GM12878 (cell line): ENCODE measurements around the gene SPTAN1. TPM values are rescaled to one million over a fixed set of nuclear protein-coding genes. Genes with fewer than 3 reads are reported as not detected.

Experiments
- ATAC-seq: fragments of 200-7000 bp; cut with Tn5 transposase; 3 replicates; pipeline ENCODE4 v1.9.1; 2020; ENCODE audit warnings: mild to moderate bottlenecking, moderate library complexity
- BruUV-seq: library from RNA; stranded (reverse); fragments of 400-500 nt; replicated peaks from 2 replicates; lab custom pipeline; 2021; lab: Mats Ljungman, UMichigan
- CTCF ChIA-PET: fragments of 300-600 bp; sonication (Branson Sonifier 250); formaldehyde crosslinking; extraction: SDS; loops from one replicate; lab custom pipeline; 2021; ENCODE audit warnings: inconsistent platforms; lab: Yijun Ruan, JAX
- POLR2A ChIA-PET: fragments of 350-600 bp; formaldehyde crosslinking; extraction: SDS; loops from one replicate; lab custom pipeline; 2021; ENCODE audit warnings: inconsistent platforms; lab: Charles Lee
- RAD21 ChIA-PET: fragments of 300-600 bp; sonication (Branson Sonifier 250); formaldehyde crosslinking; loops from one replicate; lab custom pipeline; 2023; ENCODE audit warnings: antibody characterized with exemption; ENCODE audit not compliant: unreplicated experiment; lab: Charles Lee
- SMC1A ChIA-PET: fragments of 300-600 bp; sonication (Branson Sonifier 250); formaldehyde crosslinking; loops from one replicate; lab custom pipeline; 2023; ENCODE audit not compliant: unreplicated experiment, uncharacterized antibody; lab: Charles Lee
- DNase-seq: peaks from one replicate; pipeline ENCODE4 v3.0.0-alpha.2; 2011; ENCODE audit warnings: low read depth, low spot score
- FAIRE-seq: peaks from 3 replicates; lab custom pipeline; 2011; peaks lifted over from hg19 to GRCh38; lab: Jason Lieb, UNC
- H2AFZ ChIP-seq: 2 replicates; pipeline ENCODE4 v1.6.0; 2011; ENCODE audit warnings: low read depth, low read length, control low read depth; ENCODE audit not compliant: control insufficient read depth
- H3K27ac ChIP-seq: 2 replicates; pipeline ENCODE4 v1.5.1; 2011; ENCODE audit warnings: control low read depth; ENCODE audit not compliant: control insufficient read depth, insufficient read depth
- H3K27me3 ChIP-seq, 2 experiments: replicated peaks in 1 of 2; 2 replicates each; pipeline versions ENCODE4 v1.6.0 to v1.6.1; 2011; ENCODE audit warnings: low read length in 1 of 2; ENCODE audit not compliant: control insufficient read depth in 2 of 2, insufficient read depth in 2 of 2
- H3K36me3 ChIP-seq, 2 experiments: 2 replicates each; pipeline ENCODE4 v1.5.1; 2011; ENCODE audit warnings: low read length in 1 of 2; ENCODE audit not compliant: control insufficient read depth in 2 of 2, insufficient read depth in 2 of 2
- H3K4me1 ChIP-seq: 2 replicates; pipeline ENCODE4 v1.6.1; 2011; ENCODE audit warnings: mild to moderate bottlenecking, low read length, moderate library complexity, mixed read lengths; ENCODE audit not compliant: control insufficient read depth, insufficient read depth
- H3K4me2 ChIP-seq: 2 replicates; pipeline ENCODE4 v1.6.0; 2011; ENCODE audit warnings: control low read depth; ENCODE audit not compliant: control insufficient read depth, insufficient read depth
- H3K4me3 ChIP-seq: fragments of 200-600 bp; sonication (generic); 2 replicates; pipeline ENCODE4 v1.5.1; 2016
- H3K79me2 ChIP-seq: 2 replicates; pipeline ENCODE4 v1.6.0; 2011; ENCODE audit warnings: low read length; ENCODE audit not compliant: control insufficient read depth, insufficient read depth
- H3K9ac ChIP-seq: 2 replicates; pipeline ENCODE4 v1.8.0; 2011; ENCODE audit warnings: low read length, control low read depth, mixed read lengths; ENCODE audit not compliant: control insufficient read depth, insufficient read depth
- H3K9me3 ChIP-seq: replicated peaks from 3 replicates; pipeline ENCODE4 v1.5.1; 2011; ENCODE audit warnings: mild to moderate bottlenecking, low read length; ENCODE audit not compliant: control insufficient read depth, insufficient read depth
- H4K20me1 ChIP-seq: 2 replicates; pipeline ENCODE4 v1.6.0; 2011; ENCODE audit not compliant: control insufficient read depth, insufficient read depth
- BCL11A ChIP-seq: IDR thresholded peaks from 2 replicates; pipeline ENCODE4 v1.6.1; 2011; ENCODE audit warnings: low read depth, low read length
- BMI1 ChIP-seq: fragments of 450-650 bp; IDR thresholded peaks from 2 replicates; pipeline ENCODE4 v1.6.1; 2016; ENCODE audit warnings: mild to moderate bottlenecking, moderate library complexity, borderline replicate concordance
- GABPA ChIP-seq: IDR thresholded peaks from 2 replicates; pipeline ENCODE4 v1.6.1; 2014; ENCODE audit warnings: antibody characterized with exemption, low read depth, mild to moderate bottlenecking, inconsistent platforms
- HDGF ChIP-seq: fragments of 450-650 bp; IDR thresholded peaks from 2 replicates; pipeline ENCODE4 v1.6.1; 2016; ENCODE audit warnings: antibody characterized with exemption
- MEF2B ChIP-seq: fragments of 450-650 bp; IDR thresholded peaks from 2 replicates; pipeline ENCODE4 v1.6.1; 2018; ENCODE audit warnings: mild to moderate bottlenecking, moderate library complexity; ENCODE audit not compliant: partially characterized antibody, poor library complexity, severe bottlenecking
- MTA2 ChIP-seq: fragments of 450-650 bp; IDR thresholded peaks from 2 replicates; pipeline ENCODE4 v1.6.1; 2016; ENCODE audit warnings: low read depth, mild to moderate bottlenecking, moderate library complexity
- PAX5 ChIP-seq: IDR thresholded peaks from 2 replicates; pipeline ENCODE4 v1.6.1; 2011; ENCODE audit warnings: low read depth, low read length, borderline replicate concordance
- PAX8 ChIP-seq: fragments of 450-650 bp; IDR thresholded peaks from 2 replicates; pipeline ENCODE4 v1.6.1; 2017; ENCODE audit warnings: mild to moderate bottlenecking, moderate library complexity
- POLR2A ChIP-seq: IDR thresholded peaks from 2 replicates; pipeline ENCODE4 v1.6.1; 2011; ENCODE audit warnings: low read depth, mild to moderate bottlenecking, low read length
- POU2F2 ChIP-seq: IDR thresholded peaks from 3 replicates; pipeline ENCODE4 v1.6.1; 2011; ENCODE audit warnings: low read depth, mild to moderate bottlenecking, low read length, borderline replicate concordance
- ZNF274 ChIP-seq: IDR thresholded peaks from one replicate; pipeline ENCODE4 v1.8.0; 2011; ENCODE audit not compliant: insufficient read length, insufficient read depth
- WGBS: methylation state at CpG from one replicate; pipeline ENCODE4 v1.1.6; 2016; ENCODE audit warnings: low lambda C conversion rate; ENCODE audit not compliant: insufficient replicate concordance, insufficient coverage; ENCODE audit errors: missing lambda C conversion rate; 5-methylcytosine and 5-hydroxymethylcytosine counted together
- in situ Hi-C: fragments of 300-500 bp; cut with MboI; formaldehyde crosslinking; loops from 9 replicates; pipeline ENCODE4 v1.14.3; 2018; ENCODE audit warnings: mixed read lengths
- intact Hi-C: fragments of 100-400 bp; cut with micrococcal nuclease; formaldehyde crosslinking; loops from one replicate; pipeline ENCODE4 v1.14.2; 2022; ENCODE audit not compliant: unreplicated experiment
- polyA plus RNA-seq, 11 experiments: library from polyadenylated mRNA; depleted of rRNA in 4 of 11; unstranded in 6 of 11; stranded (reverse) in 5 of 11; fragments of >200 nt; fragmentation: Nextera tagmentation in 4 of 11; fragmentation: Illumina TruSeq in 1 of 11; extraction: Ambion mirVana in 4 of 11; extraction: Trizol in 1 of 11; gene quantifications; 1 replicate in 1 of 11; 2 replicates in 10 of 11; pipeline versions ENCODE4 v1.2.1 to v1.2.3, GENCODE V29; 2011 to 2016; ENCODE audit warnings: inconsistent platforms in 2 of 11, missing spikeins in 2 of 11, low read depth in 1 of 11
- total RNA-seq, 4 experiments: library from RNA; depleted of rRNA in 3 of 4; stranded (reverse); fragments of >200 nt in 3 of 4; fragmentation: Illumina TruSeq in 1 of 4; extraction: Trizol in 1 of 4; gene quantifications; 2 replicates each; pipeline versions ENCODE4 v1.2.1 to v1.2.3, GENCODE V29; 2013 to 2021
- TF ChIP-seq, protein P1 (sequence below): IDR thresholded peaks from 2 replicates; pipeline ENCODE4 v1.6.1; 2011; ENCODE audit warnings: low read depth, low read length, improper control_type of control experiment, borderline replicate concordance
- TF ChIP-seq, protein P2 (sequence below): fragments of 450-650 bp; IDR thresholded peaks from 2 replicates; pipeline ENCODE4 v1.6.1; 2014; ENCODE audit warnings: mild to moderate bottlenecking

SPTAN1 gene
- total and polyA plus RNA-seq, 10 of the 15 experiments (the other 5 are each of a cell fraction or from before 2014, with no cell fraction given): 18.7 to 156 (median 73.6) TPM

DNA sequence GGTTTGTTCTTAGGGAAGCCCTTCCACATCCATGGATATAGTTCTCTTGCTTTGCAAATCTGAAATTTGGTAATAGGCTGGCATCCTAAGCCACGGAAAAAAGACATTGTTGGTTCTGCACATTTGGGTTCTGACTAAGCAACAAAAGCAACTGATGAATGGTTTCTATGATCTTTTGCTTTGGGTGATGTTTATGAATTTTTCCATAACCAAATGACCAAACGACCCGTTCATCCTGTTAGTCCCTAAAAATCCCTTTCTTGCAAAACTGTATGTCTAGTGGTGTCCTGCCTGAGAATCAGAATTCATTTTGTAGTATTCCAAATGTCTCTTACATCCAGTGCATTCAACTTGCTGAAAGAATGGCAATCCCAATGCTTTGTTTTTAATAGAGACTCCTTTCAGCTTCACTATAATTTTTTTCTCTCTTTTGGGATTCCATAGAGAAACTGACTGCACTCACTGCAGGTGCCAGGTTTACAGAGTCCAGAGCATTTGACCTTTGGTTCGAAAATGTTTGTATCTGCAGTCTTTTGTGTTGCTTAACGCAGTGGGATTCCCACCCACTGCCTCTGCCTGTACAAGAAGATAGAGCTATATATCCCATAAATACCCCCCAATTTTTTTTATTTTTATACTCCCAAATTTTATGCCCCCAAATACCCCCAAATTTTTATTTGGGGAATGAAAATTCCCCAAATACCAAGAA lies 4.7 kb downstream of the SPTAN1 start:
- Histone ChIP-seq H3K4me2 (peak overlapping the region; percentile 40; the same call in 1 of the 2 replicates), H3K4me1 (peaks cover 30% of the 10 kb centered on the region)

DNA sequence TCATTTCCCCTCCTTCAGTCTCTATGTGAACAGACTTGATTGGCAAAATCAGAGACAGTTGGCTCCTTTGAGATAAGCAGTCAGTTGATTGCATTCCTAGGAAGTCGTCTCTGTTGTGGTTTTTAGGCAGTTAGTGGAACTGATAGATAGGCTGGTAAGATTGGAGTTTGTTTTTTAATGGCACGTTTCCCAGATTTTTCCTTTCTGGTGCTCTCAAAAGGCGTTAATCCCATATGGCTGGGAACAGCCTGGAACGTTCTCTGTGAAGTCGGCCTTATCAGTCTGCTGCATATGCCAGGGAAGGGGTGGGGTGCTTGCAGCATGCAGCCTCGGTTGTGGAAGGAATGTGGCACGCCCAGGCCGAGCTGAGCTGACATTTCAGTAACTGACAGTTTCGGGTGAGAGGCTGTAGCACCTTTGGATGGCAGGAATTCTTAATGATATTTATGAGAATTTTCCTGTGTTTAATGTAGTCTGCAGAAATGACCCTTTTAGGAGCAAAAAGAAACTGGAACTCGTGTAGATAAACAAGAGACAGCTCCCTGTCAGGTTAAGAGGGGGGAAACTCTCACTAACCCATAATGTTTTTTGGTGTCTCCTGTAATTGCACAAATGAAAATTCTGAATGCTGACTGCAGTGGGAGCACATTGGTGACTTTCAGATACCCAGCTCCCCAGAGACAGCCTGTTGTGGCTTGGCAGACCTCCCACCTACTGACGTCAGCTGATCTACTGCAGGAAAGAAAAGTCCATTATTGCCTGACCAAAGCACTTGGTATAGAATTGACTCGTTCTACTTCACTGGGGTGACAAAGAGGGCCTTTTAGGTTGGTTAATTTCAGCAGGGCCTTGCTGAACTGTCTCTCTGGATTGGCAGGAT lies 6.3 kb downstream of the SPTAN1 start:
- Histone ChIP-seq H3K27me3 (no peaks in the 10 kb centered on the region), H3K4me2 (peak overlapping the region; percentile 73), H3K9me3 (no peaks in the 10 kb centered on the region), H4K20me1 (no peaks in the 10 kb centered on the region), H3K79me2 (peaks cover 42% of the 10 kb centered on the region), H3K9ac (no peak overlapping the region), H3K27ac (peak overlapping the region; percentile 57), H3K4me1 (peaks cover 30% of the 10 kb centered on the region), H3K36me3 (no peaks in the 10 kb centered on the region), H2AFZ (no peak overlapping the region; the same call in 1 of the 2 replicates), H3K4me3 (peak overlapping the region; percentile 47)
- peak; percentile 97 for DNase-seq
- FAIRE-seq: peak; percentile 66
- ChIA-PET POLR2A (interaction anchor here (0.6 to 3.3 kb wide), 8 partner anchors 8 to 272 kb away, joined by 3 to 14 read pairs (median 4); no protein-coding TSS in a partner anchor), SMC1A (interaction anchor here (0.7 to 2.5 kb wide), 11 partner anchors 9 to 553 kb away, joined by 3 to 13 read pairs (median 5); partner anchors contain the start of gene GLE1), CTCF (interaction anchor here (0.6 to 1.3 kb wide), 6 partner anchors 8 to 188 kb away, joined by 3 to 4 read pairs (median 3); partner anchors contain the start of genes GLE1 and URM1), RAD21 (interaction anchor here (0.7 to 2.1 kb wide), 6 partner anchors 8 to 54 kb away, joined by 3 to 12 read pairs (median 4); partner anchors contain the start of gene GLE1)
- intact Hi-C loops: loop anchor here (10.0 kb wide), 1 partner anchor 126 kb away; the partner anchor contains the start of gene SET
- BruUV-seq: no TSS peak
- in situ Hi-C loops: no loop called here
- WGBS: 19% methylated on average over 12 of the region's 12 CpGs
- ATAC-seq: peak; percentile 97
- TF ChIP-seq PAX5 (peak; percentile 65; the same call in 1 of the 2 replicates), ZNF274 (no peak), MTA2 (peak; percentile 63; the same call in 1 of the 2 replicates), POU2F2 (0 out of 3 replicates have a peak, but pooled peaks have one; percentile 18), HDGF (no peak), BCL11A (peak; percentile 74), MEF2B (peak; percentile 99), BMI1 (no peak; the same call in 1 of the 2 replicates), POLR2A (no peak)
- TF ChIP-seq, protein P1, sequence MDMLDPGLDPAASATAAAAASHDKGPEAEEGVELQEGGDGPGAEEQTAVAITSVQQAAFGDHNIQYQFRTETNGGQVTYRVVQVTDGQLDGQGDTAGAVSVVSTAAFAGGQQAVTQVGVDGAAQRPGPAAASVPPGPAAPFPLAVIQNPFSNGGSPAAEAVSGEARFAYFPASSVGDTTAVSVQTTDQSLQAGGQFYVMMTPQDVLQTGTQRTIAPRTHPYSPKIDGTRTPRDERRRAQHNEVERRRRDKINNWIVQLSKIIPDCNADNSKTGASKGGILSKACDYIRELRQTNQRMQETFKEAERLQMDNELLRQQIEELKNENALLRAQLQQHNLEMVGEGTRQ: no peak
- TF ChIP-seq, protein P2, sequence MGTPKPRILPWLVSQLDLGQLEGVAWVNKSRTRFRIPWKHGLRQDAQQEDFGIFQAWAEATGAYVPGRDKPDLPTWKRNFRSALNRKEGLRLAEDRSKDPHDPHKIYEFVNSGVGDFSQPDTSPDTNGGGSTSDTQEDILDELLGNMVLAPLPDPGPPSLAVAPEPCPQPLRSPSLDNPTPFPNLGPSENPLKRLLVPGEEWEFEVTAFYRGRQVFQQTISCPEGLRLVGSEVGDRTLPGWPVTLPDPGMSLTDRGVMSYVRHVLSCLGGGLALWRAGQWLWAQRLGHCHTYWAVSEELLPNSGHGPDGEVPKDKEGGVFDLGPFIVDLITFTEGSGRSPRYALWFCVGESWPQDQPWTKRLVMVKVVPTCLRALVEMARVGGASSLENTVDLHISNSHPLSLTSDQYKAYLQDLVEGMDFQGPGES: no peak

More for the DNA sequence above, 4.7 kb downstream of the SPTAN1 start:
- Histone ChIP-seq H3K36me3 (no peaks in the 10 kb centered on the region), H3K27ac (no peak overlapping the region), H3K9me3 (no peaks in the 10 kb centered on the region), H3K27me3 (no peaks in the 10 kb centered on the region), H3K9ac (no peak overlapping the region), H2AFZ (no peak overlapping the region), H4K20me1 (no peaks in the 10 kb centered on the region), H3K4me3 (0 out of 2 replicates have a peak overlapping the region, but pooled peaks have one; percentile 2), H3K79me2 (peaks cover 50% of the 10 kb centered on the region)
- ChIA-PET CTCF (interaction anchor here (0.7 to 1.6 kb wide), 2 partner anchors 45 to 194 kb away, joined by 3 to 4 read pairs; no protein-coding TSS in a partner anchor), POLR2A (interaction anchor here (0.6 to 1.3 kb wide), 5 partner anchors 20 to 1694 kb away, joined by 3 to 5 read pairs (median 3); partner anchors contain the start of gene GLE1), RAD21 (no interaction called here), SMC1A (interaction anchor here (1.0 to 2.5 kb wide), 6 partner anchors 13 to 52 kb away, joined by 3 to 10 read pairs (median 5); partner anchors contain the start of gene GLE1)
- no peak for ATAC-seq
- in situ Hi-C loops (no loop called here), intact Hi-C loops (loop anchor here (10.0 kb wide), 1 partner anchor 128 kb away; the partner anchor contains the start of gene SET)
- DNase-seq: no peak
- WGBS: 81% methylated on average over 5 of the region's 5 CpGs
- TF ChIP-seq PAX8 (no peak), GABPA (no peak)
- BruUV-seq: no TSS peak
- no peak for FAIRE-seq
